Vagina (tissue), 2 donors: ENCODE data around the gene CELF5.

Experiments
- POLR2AphosphoS5 ChIP-seq, 2 donors: sonication (generic); formaldehyde crosslinking; IDR thresholded peaks; one replicate each; pipeline ENCODE4 v1.9.0; 2017; ENCODE audit warnings: antibody characterized with exemption in 2 of 2, mild to moderate bottlenecking in 2 of 2, low read depth in 1 of 2; ENCODE audit not compliant: insufficient read depth in 1 of 2
- TF ChIP-seq, protein P1 (sequence below), 3 experiments: fragments of 450-650 bp in 2 of 3; fragments of 200-600 bp in 1 of 3; sonication (generic) in 1 of 3; IDR thresholded peaks; one replicate each; pipeline ENCODE4 v1.5.1; 2017 to 2019; ENCODE audit warnings: antibody characterized with exemption in 3 of 3, mild to moderate bottlenecking in 2 of 3, moderate library complexity in 2 of 3

DNA sequence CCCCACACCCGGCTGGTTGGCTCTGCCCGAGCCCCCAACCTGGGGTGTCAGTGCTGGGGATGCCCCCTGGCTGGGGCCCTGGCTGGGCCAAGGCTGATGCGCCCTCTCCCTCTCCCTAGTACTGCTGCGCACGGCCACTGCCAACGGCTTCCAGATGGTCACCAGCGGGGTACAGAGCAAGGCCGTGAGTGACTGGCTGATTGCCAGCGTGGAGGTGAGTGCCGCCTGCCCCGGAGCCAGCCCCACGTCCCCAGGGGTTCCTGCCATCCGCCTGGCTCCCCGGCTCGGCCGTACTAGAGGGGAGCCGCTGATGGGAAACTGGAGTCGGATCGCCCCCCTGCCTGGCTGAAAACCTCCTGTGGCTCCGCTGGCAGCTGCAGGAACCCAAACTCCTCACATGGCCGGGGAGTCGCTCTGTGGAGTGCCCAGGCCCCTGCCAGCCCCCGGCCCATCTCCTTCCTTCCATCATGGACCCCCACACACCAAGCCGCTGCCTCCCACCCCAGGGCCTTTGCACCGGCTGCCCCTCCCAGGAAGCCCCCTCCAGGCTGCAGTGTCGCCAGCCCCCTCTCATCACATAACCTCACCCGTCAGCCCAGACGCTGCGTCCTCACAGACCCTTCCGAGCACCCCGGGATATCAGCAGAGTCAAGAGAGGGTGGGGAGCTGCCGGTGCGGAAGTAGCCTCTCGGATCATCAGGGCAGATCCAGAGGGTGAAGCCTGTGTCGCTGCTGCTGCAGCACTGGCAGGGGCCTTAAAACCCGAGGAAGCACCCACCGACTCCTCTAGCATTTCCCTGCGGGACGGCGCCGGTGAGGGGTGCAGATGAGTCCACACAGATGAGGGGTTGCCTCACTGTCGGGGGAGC lies 28.2 kb upstream of the CELF5 start:
- TF ChIP-seq POLR2AphosphoS5 (IDR thresholded peaks at IDR 0.05; ENCODE audit: insufficient read depth in 1 of 2, low read depth in 1 of 2) = no peak
- TF ChIP-seq, protein P1, sequence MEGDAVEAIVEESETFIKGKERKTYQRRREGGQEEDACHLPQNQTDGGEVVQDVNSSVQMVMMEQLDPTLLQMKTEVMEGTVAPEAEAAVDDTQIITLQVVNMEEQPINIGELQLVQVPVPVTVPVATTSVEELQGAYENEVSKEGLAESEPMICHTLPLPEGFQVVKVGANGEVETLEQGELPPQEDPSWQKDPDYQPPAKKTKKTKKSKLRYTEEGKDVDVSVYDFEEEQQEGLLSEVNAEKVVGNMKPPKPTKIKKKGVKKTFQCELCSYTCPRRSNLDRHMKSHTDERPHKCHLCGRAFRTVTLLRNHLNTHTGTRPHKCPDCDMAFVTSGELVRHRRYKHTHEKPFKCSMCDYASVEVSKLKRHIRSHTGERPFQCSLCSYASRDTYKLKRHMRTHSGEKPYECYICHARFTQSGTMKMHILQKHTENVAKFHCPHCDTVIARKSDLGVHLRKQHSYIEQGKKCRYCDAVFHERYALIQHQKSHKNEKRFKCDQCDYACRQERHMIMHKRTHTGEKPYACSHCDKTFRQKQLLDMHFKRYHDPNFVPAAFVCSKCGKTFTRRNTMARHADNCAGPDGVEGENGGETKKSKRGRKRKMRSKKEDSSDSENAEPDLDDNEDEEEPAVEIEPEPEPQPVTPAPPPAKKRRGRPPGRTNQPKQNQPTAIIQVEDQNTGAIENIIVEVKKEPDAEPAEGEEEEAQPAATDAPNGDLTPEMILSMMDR (IDR thresholded peaks at IDR 0.05) = no peak
